ENCODE measurements around the gene GRIP1.

DNA sequence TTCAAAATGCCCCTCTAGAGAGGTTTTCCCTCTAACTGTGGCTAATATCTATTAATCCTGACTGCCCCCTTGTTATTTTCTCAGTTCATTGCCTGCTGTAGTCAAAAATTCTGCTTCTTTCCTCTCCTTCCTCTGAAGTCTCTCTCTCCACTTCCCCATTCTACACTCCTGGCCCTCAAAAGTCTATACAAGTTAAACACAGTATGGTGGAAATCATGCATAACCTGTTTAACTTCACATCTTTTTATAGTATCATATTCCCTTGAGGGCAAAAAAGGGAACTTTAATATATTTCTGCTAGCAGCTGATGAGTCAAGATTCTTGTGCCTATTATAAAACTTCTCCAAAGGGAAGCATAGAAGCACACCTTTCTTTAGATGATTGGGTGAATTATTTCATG lies 16.7 kb downstream of the GRIP1 start:
- no peak for TF ChIP-seq YY1 (IDR thresholded peaks at IDR 0.05; ENCODE audit: insufficient read depth, insufficient read length)
- no peak for TF ChIP-seq ZNF274 (IDR thresholded peaks at IDR 0.05; ENCODE audit: low read depth, low read length)
- no peak for TF ChIP-seq SUZ12 (IDR thresholded peaks at IDR 0.05; ENCODE audit: extremely low read depth, insufficient read depth, insufficient read length)

All from NT2/D1 (cell line).